ENCODE results near the gene MRPL37. TPM values are rescaled to one million over a fixed set of nuclear protein-coding genes. Genes with fewer than 3 reads are reported as not detected.

The MRPL37 gene
- total RNA-seq, 4 donors from 2014 or later = 63.2 to 83.3 (median 75.3) TPM

GRCh38 chr1:54172614-54173599 lies 27.1 kb upstream of the MRPL37 start:
- no peak for DNase-seq (ENCODE audit: low spot score in 2 of 2)
- Histone ChIP-seq H3K4me3 (no peak overlapping the region), H3K36me3 (peaks cover 3% of the 10 kb centered on the region), H3K27ac (no peak overlapping the region), H3K4me1 (peaks cover 6% of the 10 kb centered on the region), H3K27me3 (no peaks in the 10 kb centered on the region), H3K9me3 (no peaks in the 10 kb centered on the region)
- 84% methylated on average over 10 of the region's 10 CpGs for WGBS
- TF ChIP-seq EP300 (IDR thresholded peaks at IDR 0.05) (no peak), CTCF (IDR thresholded peaks at IDR 0.05) (no peak), POLR2AphosphoS5 (IDR thresholded peaks at IDR 0.05) (no peak), POLR2A (IDR thresholded peaks at IDR 0.05) (no peak)

GRCh38 chr1:54173681-54174080 lies 26.3 kb upstream of the MRPL37 start:
- no peak for TF ChIP-seq EP300 (IDR thresholded peaks at IDR 0.05)
- no peak for TF ChIP-seq POLR2AphosphoS5 (IDR thresholded peaks at IDR 0.05)
- TF ChIP-seq POLR2A (IDR thresholded peaks at IDR 0.05) = no peak
- no peak for TF ChIP-seq CTCF (IDR thresholded peaks at IDR 0.05)
- whole genome bisulfite sequencing = 70% methylated on average over 9 of the region's 9 CpGs

GRCh38 chr1:54174106-54174505 lies 25.9 kb upstream of the MRPL37 start:
- 75% methylated on average over 3 of the region's 4 CpGs for WGBS
- no peaks in the 10 kb centered on the region for H3K9me3 ChIP-seq
- H3K27me3 ChIP-seq = no peaks in the 10 kb centered on the region
- DNase-seq (ENCODE audit: low spot score in 2 of 2) = no peak
- H3K4me3 ChIP-seq = no peak overlapping the region
- peaks cover 9% of the 10 kb centered on the region for H3K36me3 ChIP-seq
- no peaks in the 10 kb centered on the region for H3K4me1 ChIP-seq
- TF ChIP-seq CTCF (IDR thresholded peaks at IDR 0.05) (no peak), POLR2A (IDR thresholded peaks at IDR 0.05) (no peak), POLR2AphosphoS5 (IDR thresholded peaks at IDR 0.05) (no peak), EP300 (IDR thresholded peaks at IDR 0.05) (no peak)
- no peak overlapping the region for H3K27ac ChIP-seq

More at GRCh38 chr1:54173681-54174080, 26.3 kb upstream of the MRPL37 start:
- Histone ChIP-seq H3K4me3 (no peak overlapping the region), H3K27ac (no peak overlapping the region), H3K36me3 (peaks cover 6% of the 10 kb centered on the region), H3K27me3 (no peaks in the 10 kb centered on the region), H3K4me1 (no peaks in the 10 kb centered on the region), H3K9me3 (no peaks in the 10 kb centered on the region)
- no peak for DNase-seq (ENCODE audit: low spot score in 2 of 2)

GRCh38 chr1:54176621-54177327 lies 23.2 kb upstream of the MRPL37 start:
- TF ChIP-seq POLR2AphosphoS5 (IDR thresholded peaks at IDR 0.05) (no peak), EP300 (IDR thresholded peaks at IDR 0.05) (no peak), POLR2A (IDR thresholded peaks at IDR 0.05) (no peak), CTCF (IDR thresholded peaks at IDR 0.05) (no peak)
- no peaks in the 10 kb centered on the region for H3K4me1 ChIP-seq
- peaks cover 27% of the 10 kb centered on the region for H3K36me3 ChIP-seq
- no peak overlapping the region for H3K4me3 ChIP-seq
- no peaks in the 10 kb centered on the region for H3K27me3 ChIP-seq
- H3K9me3 ChIP-seq = no peaks in the 10 kb centered on the region
- H3K27ac ChIP-seq = no peak overlapping the region
- DNase-seq (ENCODE audit: low spot score in 2 of 2) = no peak
- 97% methylated on average over 6 of the region's 6 CpGs for WGBS

- Histone ChIP-seq H3K4me3 (no peak overlapping the region), H3K4me1 (no peaks in the 10 kb centered on the region), H3K27me3 (no peaks in the 10 kb centered on the region), H3K36me3 (peaks cover 27% of the 10 kb centered on the region), H3K27ac (no peak overlapping the region), H3K9me3 (no peaks in the 10 kb centered on the region)
- TF ChIP-seq CTCF (IDR thresholded peaks at IDR 0.05) (no peak), POLR2A (IDR thresholded peaks at IDR 0.05) (no peak), POLR2AphosphoS5 (IDR thresholded peaks at IDR 0.05) (no peak), EP300 (IDR thresholded peaks at IDR 0.05) (no peak)
- no peak for DNase-seq (ENCODE audit: low spot score in 2 of 2)
- 85% methylated on average over 7 of the region's 8 CpGs for WGBS
Observed at GRCh38 chr1:54177726-54178125, 22.2 kb upstream of the MRPL37 start.

Data from suprapubic skin (tissue), 4 donors.